D721Med (cell line): Measurements from ENCODE around the gene CDR2L.
"Not testable (repeated sequence)": the region's sequence is repeated elsewhere in the genome, so short reads cannot be mapped to it uniquely, and the experiment has no call there.

Experiments used
- DNase-seq: peaks from one replicate; pipeline ENCODE4 v3.0.0; 2011; ENCODE audit warnings: low spot score; ENCODE audit not compliant: insufficient read length
- FAIRE-seq: peaks from 2 replicates; lab custom pipeline; 2011; peaks lifted over from hg19 to GRCh38; lab: Jason Lieb, UNC
- CTCF ChIP-seq: IDR thresholded peaks from 2 replicates; pipeline ENCODE4 v1.5.1; 2012; ENCODE audit warnings: mild to moderate bottlenecking, control low read depth; ENCODE audit not compliant: insufficient read depth; ENCODE audit errors: missing control alignments

Gene CDR2L

GRCh38 chr17:75020331-75021110, 33.1 kb downstream of the CDR2L start:
- no peak for TF ChIP-seq CTCF
- FAIRE-seq (no peak), DNase-seq (no peak)

DNA sequence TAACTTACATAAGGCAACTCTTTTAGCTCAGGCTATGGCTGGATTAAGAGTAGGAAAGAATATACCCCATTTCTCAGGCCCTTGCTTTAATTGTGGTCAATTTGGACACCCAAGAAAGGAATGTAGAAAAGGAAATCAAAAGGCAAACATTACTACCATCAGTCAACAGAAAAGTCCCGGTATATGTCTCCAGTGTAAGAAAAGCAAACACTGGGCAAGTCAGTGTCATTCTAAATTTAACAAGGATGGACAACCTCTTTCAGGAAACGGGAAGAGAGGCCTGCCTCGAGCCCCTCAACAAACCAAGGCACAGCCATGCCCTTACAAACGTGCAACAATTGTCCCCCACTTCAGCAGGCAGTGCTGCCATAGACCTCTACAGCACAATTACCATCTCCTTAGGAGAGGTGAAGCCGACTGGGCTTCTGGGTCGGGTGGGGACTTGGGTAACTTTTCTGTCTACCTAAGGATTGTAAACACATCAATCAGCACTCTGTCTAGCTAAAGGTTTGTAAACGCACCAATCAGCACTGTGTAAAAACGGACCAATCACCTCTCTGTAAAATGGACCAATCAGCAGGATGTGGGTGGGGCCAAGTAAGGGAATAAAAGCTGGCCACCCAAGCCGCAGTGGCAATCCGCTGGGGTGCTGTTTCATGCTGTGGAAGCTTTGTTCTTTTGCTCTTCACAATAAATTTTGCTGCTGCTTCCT, 37.4 kb downstream of the CDR2L start:
- DNase-seq (no peak), FAIRE-seq (no peak)
- TF ChIP-seq CTCF, result no peak

DNA sequence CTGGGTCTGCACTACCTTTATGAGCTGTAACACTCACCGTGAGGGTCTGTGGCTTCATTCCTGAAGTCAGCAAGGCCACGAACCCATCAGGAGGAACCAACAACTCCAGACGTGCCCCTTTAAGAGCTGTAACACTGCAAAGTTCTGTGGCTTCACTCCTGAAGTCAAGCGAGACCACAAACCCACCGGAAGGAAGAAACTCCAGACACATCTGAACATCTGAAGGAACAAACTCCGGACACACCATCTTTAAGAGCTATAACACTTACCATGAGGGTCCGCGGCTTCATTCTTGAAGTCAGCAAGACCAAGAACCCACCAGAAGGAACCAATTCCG, 37.9 kb downstream of the CDR2L start:
- not testable (repeated sequence) for FAIRE-seq, DNase-seq

GRCh38 chr17:75026650-75027049, 39.2 kb downstream of the CDR2L start:
- FAIRE-seq, DNase-seq: not testable (repeated sequence)

DNA sequence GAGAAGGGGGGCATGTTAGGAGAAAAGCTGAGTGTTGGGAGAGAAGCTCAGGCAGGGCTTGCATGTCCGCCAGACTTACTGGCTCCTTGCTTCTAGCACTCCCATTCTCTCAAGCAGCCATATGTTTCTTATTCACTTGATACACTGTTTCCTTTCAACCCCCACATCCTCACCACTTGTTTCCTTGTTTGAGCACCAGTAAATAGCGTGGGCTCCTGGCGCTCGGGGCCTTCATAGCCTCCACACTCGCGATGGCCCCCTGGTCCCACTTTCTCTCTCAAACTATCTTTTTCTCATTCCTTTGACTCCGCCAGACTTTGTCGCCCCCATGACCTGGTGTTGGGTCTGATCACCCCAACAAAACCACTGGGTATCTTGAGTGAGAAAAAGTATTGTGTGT, 42.7 kb downstream of the CDR2L start:
- DNase-seq (no peak), FAIRE-seq (no peak)
- TF ChIP-seq CTCF, result no peak

DNA sequence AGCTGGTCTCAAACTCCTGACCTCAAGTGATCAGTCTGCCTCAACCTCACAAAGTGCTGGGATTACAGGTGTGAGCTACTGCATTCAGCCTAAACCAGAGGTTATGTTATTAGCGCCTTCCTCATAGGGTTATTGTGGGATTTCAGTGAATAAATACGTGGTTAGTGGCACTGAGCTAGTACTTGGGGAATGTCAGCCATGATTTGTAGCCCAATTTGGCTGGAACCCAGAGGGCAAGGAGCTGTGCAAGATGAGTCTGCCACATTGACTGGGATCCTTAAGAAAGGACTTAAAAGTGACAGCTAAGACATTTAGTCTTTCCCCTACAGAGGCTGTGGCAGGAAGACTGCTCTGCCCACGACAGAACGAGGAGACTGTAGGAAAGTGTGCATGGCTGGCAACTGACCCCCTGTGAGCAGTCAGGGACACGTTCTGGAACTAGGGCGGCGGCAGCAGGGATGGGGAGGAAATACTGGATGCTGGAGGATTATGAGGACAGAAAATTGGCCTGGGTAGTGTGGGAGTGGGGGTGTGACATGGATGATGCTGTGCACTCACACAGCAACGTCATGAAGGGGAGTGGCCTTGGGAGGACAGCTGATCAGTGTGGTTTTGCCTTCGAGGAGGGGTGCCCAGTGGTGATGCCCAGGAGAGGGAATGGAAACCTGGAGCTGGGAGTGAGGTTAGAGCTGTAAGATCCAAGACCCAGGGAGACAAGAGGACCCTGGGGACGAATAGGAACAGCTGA, 44.7 kb downstream of the CDR2L start:
- DNase-seq (peak; percentile 69), FAIRE-seq (no peak)
- no peak for TF ChIP-seq CTCF

- no peak for TF ChIP-seq CTCF
- DNase-seq (no peak), FAIRE-seq (no peak)
Observed at GRCh38 chr17:75032720-75033280, 45.4 kb downstream of the CDR2L start.
